Endothelial cell of umbilical vein (primary cell): ENCODE measurements around the gene PLCD3.

Experiments used
- EZH2 ChIP-seq: IDR thresholded peaks from 2 replicates; pipeline ENCODE4 v1.6.1; 2012; ENCODE audit warnings: borderline replicate concordance, low read depth, mild to moderate bottlenecking, moderate library complexity, low read length, inconsistent platforms; ENCODE audit not compliant: severe bottlenecking
- TF ChIP-seq, protein P1 (sequence below), 2 donors: IDR thresholded peaks; 1 replicate in 1 of 2; 2 replicates in 1 of 2; pipeline ENCODE4 v1.5.1; 2011; ENCODE audit warnings: low read length in 2 of 2, mild to moderate bottlenecking in 2 of 2, moderate library complexity in 2 of 2, control low read depth in 1 of 2, inconsistent platforms in 1 of 2, low read depth in 1 of 2; ENCODE audit not compliant: insufficient read depth in 1 of 2; ENCODE audit errors: extremely low read depth in 1 of 2

DNA sequence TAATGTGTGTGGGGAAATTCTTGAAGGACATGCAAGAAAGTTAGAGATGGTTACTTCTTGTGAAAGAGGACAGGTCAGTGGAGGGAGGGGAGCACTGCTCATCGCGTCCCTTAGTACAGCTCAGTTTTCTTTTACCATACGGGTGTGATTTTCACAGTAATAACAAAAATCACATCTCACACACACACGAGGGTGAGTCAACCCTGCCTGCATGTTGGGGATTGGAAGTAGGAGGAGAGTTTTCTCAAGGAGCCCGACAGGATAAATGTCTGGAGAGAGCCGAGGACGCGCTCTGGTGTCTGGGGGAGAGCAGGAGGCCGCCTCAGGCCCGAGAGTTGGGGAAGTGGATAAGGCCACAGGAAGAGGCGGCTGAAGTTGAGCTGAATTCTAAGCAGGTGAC is 16.4 kb downstream of the PLCD3 start:
- TF ChIP-seq, protein P1, sequence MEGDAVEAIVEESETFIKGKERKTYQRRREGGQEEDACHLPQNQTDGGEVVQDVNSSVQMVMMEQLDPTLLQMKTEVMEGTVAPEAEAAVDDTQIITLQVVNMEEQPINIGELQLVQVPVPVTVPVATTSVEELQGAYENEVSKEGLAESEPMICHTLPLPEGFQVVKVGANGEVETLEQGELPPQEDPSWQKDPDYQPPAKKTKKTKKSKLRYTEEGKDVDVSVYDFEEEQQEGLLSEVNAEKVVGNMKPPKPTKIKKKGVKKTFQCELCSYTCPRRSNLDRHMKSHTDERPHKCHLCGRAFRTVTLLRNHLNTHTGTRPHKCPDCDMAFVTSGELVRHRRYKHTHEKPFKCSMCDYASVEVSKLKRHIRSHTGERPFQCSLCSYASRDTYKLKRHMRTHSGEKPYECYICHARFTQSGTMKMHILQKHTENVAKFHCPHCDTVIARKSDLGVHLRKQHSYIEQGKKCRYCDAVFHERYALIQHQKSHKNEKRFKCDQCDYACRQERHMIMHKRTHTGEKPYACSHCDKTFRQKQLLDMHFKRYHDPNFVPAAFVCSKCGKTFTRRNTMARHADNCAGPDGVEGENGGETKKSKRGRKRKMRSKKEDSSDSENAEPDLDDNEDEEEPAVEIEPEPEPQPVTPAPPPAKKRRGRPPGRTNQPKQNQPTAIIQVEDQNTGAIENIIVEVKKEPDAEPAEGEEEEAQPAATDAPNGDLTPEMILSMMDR (IDR thresholded peaks at IDR 0.05; ENCODE audit: extremely low read depth in 1 of 2, insufficient read depth in 1 of 2, low read depth in 1 of 2, low read length in 2 of 2): no peak
- no peak for TF ChIP-seq EZH2
